Stimulated activated CD8-positive, alpha-beta memory T cell treated with anti-CD3 and anti-CD28 coated beads, Interleukin-4, amount 100 ng/mL, for 24 hours (primary cell): ENCODE data around the gene IZUMO2.

ENCODE experiments used
- DNase-seq: peaks from one replicate; pipeline ENCODE4 v3.0.0-alpha.2; 2020; ENCODE audit warnings: low read depth

The IZUMO2 gene

GRCh38 chr19:50162988-50163387 lies at the start of gene IZUMO2:
Gene IZUMO2, minus strand, starts transcription at chr19:50163281. Its CDS starts 87 bp downstream, at chr19:50163194.
- DNase-seq = no peak

GRCh38 chr19:50210425-50210824 lies 47.3 kb upstream of the IZUMO2 start:
- no peak for DNase-seq

- DNase-seq = no peak
Observed at GRCh38 chr19:50209131-50209530, 46.0 kb upstream of the IZUMO2 start.

GRCh38 chr19:50207730-50208129 lies 44.6 kb upstream of the IZUMO2 start:
- DNase-seq = no peak

- no peak for DNase-seq
Observed at GRCh38 chr19:50206191-50206590, 43.1 kb upstream of the IZUMO2 start.

GRCh38 chr19:50205681-50206138 lies 42.6 kb upstream of the IZUMO2 start:
- no peak for DNase-seq

DNA sequence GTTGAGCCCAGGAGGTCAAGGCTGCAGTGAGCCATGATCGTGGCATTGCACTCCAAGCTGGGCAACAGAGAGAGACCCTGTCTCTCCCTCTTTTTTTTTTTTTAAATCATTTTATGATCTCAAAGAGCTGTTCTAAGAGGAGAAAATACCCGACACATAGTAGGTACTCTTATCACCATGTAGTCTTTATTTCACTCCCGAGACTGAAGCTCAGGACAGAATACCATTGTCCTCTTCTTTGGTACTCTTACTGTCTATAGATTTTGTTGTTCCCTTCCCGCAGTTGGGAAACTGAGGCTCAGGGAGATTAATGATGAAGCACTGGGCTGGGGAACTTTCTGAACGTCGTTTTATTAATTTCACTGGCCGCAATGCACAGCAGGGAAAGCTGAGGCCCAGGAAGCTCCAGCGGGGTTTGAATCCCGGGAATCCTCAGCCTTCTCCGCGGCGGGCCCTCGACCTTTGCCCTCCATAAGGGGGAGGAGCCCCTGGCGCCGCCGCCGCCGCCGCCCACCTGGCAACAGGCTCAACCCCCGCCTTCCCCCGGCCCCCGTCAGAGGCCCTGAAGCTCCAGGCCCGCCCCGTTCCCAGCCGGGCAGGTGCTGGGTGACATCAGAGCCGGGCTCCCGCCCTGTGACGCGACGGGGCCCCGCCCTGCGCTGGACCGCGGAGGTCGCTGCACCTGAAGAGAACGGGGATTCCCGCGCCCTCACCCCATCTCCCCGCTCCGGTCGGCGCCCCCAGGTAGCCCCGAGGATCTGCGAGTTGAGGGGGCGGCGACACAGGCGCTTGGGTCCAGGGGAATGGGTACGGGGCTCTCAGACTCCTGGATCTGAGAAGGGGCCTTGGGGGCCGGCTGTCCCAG lies 42.0 kb upstream of the IZUMO2 start:
- no peak for DNase-seq

GRCh38 chr19:50204081-50204428 lies 41.0 kb upstream of the IZUMO2 start:
- DNase-seq = no peak

- peak; percentile 2 for DNase-seq
Observed at GRCh38 chr19:50203281-50204080, 40.4 kb upstream of the IZUMO2 start, which contains the start of gene MYH14. Gene MYH14, plus strand, starts transcription at chr19:50203622. Its CDS starts 6,744 bp downstream, at chr19:50210366.

- DNase-seq = no peak
Observed at GRCh38 chr19:50202962-50203280, 39.8 kb upstream of the IZUMO2 start.

GRCh38 chr19:50202386-50202785 lies 39.3 kb upstream of the IZUMO2 start:
- DNase-seq = no peak

DNA sequence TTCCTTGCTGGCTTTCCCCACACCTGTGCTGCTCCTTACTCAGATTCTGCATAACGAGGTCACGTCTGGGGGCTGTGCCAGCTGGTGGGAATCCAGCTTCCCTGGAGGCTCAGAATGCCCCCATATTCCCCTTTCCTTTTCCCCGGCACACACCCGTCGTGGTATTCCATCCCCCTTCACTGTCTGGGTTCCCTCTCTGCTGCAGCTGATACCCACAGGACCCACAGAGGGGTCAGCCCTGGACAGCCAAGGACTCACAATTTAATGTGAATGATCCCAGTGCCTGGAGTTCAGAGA lies 36.1 kb upstream of the IZUMO2 start:
- no peak for DNase-seq

- DNase-seq = no peak
Observed at GRCh38 chr19:50198431-50199258, 35.6 kb upstream of the IZUMO2 start.

DNA sequence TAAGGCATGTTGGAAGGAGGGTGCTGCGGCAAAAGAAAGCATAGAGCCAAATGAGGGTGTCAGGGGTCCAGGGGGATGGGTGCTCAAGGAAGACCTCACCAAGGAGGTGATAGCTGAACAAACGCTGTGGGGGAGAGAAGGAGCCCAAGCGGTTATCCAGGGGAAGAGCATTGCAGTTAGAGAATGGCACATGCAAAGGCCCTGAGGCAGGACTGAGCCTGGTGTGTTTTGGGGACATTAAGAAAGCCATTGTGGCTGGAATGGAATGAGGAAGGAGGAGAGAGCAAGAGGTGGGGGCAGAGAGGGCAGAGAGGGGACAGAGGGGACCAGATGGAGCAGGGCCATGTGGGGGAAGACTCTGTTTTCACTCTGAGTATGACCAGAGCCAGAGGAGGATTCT lies 34.3 kb upstream of the IZUMO2 start:
- DNase-seq = no peak

DNA sequence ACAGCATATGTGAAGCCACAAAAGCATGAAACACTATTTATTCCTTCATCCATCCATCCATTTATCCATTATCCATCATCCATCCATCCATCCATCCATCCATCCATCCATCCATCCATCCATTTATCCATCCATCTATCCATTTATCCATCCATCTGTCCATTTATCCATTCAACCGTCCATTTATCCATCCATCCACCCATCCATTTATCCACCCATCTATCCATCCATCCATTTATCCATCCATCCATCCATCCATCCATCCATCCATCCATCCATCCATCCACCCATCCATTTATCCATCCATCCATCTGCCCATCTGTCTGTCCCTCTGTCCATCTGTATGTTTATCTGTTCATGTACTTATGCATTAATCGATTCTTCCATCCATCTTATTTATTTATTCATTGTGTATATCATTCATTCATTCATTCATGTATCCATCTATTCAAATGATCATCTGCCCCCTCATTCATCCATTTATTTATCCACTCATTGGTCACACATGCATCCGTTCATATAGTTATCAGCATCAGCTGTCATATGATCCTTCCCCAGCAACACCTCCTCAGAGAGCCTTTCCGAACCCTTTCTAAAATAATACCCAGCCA lies 33.3 kb upstream of the IZUMO2 start:
- DNase-seq = no peak

DNA sequence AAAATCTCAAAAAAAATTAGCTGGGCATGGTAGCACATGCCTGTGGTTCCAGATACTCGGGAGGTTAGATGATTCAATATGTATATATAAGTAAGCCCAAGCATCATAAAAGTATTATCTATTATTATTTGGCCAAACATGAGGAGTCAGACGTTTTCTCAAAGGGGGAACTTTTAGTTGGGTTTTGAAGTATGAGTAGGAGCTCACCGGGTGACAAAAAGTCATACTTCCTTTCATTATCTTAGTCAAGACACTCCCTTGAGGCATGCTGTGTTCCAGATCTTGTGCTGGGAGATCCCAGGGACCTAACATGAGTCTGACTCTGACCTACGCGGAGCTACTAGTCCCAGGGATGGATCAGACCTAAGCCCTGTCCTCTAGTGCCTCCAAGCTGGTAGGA lies 32.1 kb upstream of the IZUMO2 start:
- no peak for DNase-seq

DNA sequence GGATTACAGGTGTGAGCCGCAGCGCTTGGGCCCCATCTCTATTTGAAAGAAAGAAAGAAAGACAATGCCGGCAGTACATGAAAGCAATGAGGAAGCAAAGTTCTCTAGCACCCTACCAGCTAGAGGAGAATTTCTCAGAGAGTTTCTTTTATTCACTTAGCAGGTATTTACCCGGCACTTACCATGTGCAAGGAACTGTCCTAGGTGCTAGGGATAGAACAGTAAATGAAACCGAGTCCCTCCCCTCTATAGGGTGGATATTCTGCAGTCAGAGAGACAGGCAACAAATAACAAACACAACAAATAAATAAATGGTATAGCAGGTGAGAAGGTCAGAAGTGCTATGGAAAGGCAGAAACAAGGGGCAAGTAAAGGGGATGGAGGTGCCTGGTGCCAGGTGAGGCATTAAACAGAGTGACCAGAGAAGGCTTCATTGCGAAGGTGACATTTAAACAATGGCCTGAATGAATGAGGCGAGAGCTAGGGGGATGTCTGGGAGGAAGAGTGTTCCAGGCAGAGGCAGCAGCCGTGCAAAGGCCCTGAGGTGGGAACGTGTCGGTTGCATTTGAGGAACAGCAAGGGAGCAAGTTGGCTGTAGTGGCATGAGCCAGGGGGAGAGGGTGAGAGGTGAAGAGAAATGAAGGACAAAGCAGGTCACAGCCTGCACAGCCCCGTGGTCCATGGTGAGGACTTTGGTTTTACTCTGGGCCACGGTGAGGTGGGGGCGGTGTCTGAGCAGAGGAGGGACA lies 29.6 kb upstream of the IZUMO2 start:
- no peak for DNase-seq

GRCh38 chr19:50191216-50191615 lies 28.1 kb upstream of the IZUMO2 start:
- DNase-seq = no peak

- DNase-seq = no peak
Observed at GRCh38 chr19:50190439-50190891, 27.4 kb upstream of the IZUMO2 start.

DNA sequence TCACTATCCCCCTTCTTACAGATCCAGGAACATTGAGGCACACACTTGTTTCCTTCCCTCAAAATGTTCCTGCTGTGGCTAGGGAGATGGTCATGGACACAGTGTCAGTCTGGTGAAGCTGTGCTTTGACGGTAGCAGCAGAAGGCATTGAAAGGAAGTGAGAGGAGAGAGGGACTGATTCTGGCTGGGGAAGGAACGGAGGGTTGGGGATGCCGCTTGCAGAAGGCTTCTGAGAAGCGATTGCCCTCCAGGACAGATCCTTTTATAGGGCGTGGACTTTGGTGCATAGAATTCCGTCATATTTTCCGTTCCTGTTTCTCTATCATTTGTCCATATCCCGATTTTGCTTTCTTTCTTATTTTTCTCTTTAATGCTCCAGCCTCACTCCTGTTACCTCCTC lies 26.2 kb upstream of the IZUMO2 start:
- DNase-seq = no peak

DNA sequence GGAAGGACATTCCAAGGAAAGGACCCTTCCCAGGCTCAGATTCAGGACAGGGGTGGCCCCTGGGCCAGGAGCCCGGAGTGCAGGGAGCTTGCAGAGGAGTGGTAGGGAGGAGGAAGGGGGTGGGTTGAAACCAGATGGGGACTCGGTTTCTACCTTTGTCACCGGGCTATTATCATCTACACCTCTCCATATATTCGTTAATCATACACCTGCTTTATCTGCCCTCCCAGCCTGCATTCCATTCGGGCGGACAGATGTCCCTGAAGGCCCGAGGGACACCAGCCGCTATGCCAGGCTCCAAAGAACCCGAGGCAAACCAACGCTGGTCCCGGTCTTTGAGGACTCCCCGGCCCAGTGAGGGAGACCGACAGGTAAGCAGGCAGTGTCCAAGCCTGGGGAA lies 24.9 kb upstream of the IZUMO2 start:
- DNase-seq = no peak
